AG09309 (cell line): Measurements from ENCODE around the gene MAMDC4.

Experiments
- DNase-seq: peaks from one replicate; pipeline ENCODE4 v3.0.0-alpha.2; 2010; ENCODE audit warnings: low read depth
- H3K4me3 ChIP-seq: 2 replicates; pipeline ENCODE4 v1.5.1; 2011; ENCODE audit warnings: mild to moderate bottlenecking, low read depth, low read length, moderate library complexity; ENCODE audit not compliant: control insufficient read depth
- CTCF ChIP-seq: IDR thresholded peaks from 2 replicates; pipeline ENCODE4 v1.5.1; 2011; ENCODE audit warnings: mild to moderate bottlenecking, low read depth, low read length, inconsistent platforms; ENCODE audit not compliant: insufficient read depth, control insufficient read depth; ENCODE audit errors: missing control alignments

The MAMDC4 gene

GRCh38 chr9:136885950-136886578 lies 33.9 kb downstream of the MAMDC4 start, which contains the start of gene TRAF2:
Gene TRAF2 (plus strand): TSS chr9:136886516. CDS start chr9:136898741, 12,225 bp downstream.
- H3K4me3 ChIP-seq: peak within 1 kb of the TSS; percentile 87
- DNase-seq: peak; percentile 97
- no peak for TF ChIP-seq CTCF

GRCh38 chr9:136886610-136887597 lies 34.8 kb downstream of the MAMDC4 start:
- H3K4me3 ChIP-seq: peak overlapping the region; percentile 87
- TF ChIP-seq CTCF: peak; percentile 3
- no peak for DNase-seq

- no peak for DNase-seq
- H3K4me3 ChIP-seq: no peak overlapping the region
- TF ChIP-seq CTCF: no peak
Measured at GRCh38 chr9:136888454-136888853, 36.3 kb downstream of the MAMDC4 start.

- no peak for DNase-seq
- no peak overlapping the region for H3K4me3 ChIP-seq
- no peak for TF ChIP-seq CTCF
Measured at GRCh38 chr9:136889858-136890257, 37.7 kb downstream of the MAMDC4 start.

GRCh38 chr9:136890661-136891060 lies 38.5 kb downstream of the MAMDC4 start:
- no peak for DNase-seq
- H3K4me3 ChIP-seq: no peak overlapping the region
- no peak for TF ChIP-seq CTCF

GRCh38 chr9:136896027-136896426 lies 43.9 kb downstream of the MAMDC4 start:
- no peak for DNase-seq
- TF ChIP-seq CTCF: no peak
- no peak overlapping the region for H3K4me3 ChIP-seq
